Measurements from ENCODE around the gene TAF1D.
A peak's percentile ranks its signal among the peaks of the same experiment; 100 is the strongest.
"Not testable (repeated sequence)": the region's sequence is repeated elsewhere in the genome, so short reads cannot be mapped to it uniquely, and the experiment has no call there.

Gene TAF1D

DNA sequence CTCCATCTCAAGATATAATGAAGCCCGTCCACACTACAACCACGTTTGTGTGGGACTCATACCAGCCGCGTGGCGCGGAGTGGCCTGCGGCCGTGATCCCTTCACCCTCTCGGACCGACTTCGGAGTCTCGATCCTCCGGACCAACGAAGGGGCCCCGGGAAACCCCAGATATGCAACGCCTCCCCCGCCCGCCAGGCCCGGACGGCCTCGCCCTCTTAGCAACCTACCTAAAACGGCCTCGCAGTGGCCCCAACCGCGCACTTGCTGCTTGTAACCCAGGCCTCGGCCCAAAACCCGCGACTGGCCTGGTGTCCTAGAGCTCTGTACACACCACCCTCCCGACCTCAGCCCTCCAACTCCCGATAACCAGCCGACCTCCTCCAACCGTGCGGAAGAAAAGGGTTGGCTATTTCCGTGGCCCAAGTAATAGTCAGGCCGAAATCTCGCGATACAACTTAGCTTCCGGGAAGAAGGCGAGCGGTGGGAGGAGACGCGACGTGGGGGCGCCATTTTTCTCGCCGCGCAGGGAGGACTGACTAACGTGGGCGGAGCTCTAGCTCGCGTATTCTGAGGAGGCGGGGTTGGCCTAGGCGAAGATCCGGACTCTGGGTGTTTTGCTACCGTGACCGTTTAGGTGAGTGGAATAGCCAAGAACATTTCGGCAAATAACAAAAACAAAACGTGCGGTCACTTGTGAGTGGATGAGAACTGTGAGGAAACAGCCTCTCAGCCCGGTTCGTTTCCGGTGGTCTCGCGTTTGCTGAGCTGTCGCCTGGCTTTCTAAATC lies at the start of gene TAF1D, which contains the start of gene C11orf54:
TSS of gene TAF1D (minus strand) at position 402 of the 788 bp plus-strand sequence. CDS start 2,191 bp downstream, outside the sequence.
TSS of gene C11orf54 (plus strand) at position 579 of the 788 bp plus-strand sequence. CDS start 5,722 bp downstream, outside the sequence.
- peak; percentile 95 to 97 for DNase-seq

GRCh38 chr11:93784935-93785360 lies 43.7 kb upstream of the TAF1D start:
- no peak for DNase-seq

DNA sequence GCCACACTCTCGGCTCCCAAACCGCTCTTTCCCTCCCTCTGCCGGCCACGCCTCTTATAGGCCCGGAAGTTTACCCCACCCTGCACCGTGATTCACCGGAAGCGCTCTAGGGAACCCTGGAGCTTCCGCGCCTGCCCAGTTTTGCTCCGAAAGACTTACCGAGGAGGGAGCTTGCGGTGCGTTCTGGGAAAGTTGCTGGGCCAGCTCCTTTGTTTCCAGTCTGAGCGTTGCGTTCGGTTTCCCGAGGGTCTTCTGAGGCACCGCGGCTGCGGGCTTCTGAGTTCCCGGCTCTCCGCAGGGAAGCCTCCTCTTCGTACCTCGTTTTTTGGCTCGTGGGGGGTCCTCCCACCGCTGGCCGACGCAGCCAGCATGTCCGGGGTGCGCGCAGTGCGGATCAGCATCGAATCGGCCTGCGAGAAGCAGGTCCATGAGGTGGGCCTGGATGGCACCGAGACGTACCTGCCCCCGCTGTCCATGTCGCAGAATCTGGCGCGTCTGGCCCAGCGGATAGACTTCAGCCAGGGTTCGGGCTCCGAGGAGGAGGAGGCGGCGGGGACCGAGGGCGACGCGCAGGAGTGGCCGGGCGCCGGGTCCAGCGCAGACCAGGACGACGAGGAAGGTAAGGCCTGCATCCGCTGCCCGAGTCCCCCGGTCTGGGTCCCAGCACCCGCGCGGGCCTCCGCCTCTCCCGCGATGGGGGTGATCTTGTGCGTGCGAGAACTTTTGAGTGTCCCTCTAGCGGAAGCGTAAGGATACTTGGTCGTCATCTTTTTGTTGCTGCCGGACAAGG lies 43.0 kb upstream of the TAF1D start, which contains the start of gene MED17:
TSS of gene MED17 (plus strand) at position 138 of the 790 bp plus-strand sequence. CDS start at position 370, 232 bp downstream.
- DNase-seq = peak; percentile 88

DNA sequence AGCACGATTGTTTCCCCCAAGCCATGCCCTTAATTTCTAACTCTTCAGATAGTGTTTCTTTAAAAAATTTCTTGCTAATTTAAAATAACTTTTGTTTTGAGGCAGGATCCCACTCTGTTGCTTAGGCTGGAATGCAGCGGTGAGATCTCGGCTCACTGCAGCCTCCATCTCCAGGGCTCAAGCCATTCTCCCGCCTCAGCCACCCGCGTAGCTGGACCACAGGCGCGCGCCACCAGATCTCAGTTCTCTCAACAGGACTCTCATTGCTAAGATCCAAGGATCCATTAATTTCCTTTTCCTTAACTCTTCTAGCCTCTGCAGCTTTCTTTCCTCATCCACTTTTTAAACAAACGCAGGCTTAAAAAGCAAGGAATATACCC lies 42.5 kb upstream of the TAF1D start:
- no peak for DNase-seq

- DNase-seq = no peak
These were observed 42.1 kb upstream of the TAF1D start for GRCh38 chr11:93783362-93783761.

GRCh38 chr11:93775289-93775688 lies 34.0 kb upstream of the TAF1D start:
- no peak for DNase-seq

GRCh38 chr11:93774560-93774959 lies 33.3 kb upstream of the TAF1D start:
- DNase-seq = not testable (repeated sequence)

- no peak for DNase-seq
These were observed 32.4 kb upstream of the TAF1D start for GRCh38 chr11:93773601-93774200.

- no peak for DNase-seq
These were observed 31.8 kb upstream of the TAF1D start for GRCh38 chr11:93773045-93773477.

DNA sequence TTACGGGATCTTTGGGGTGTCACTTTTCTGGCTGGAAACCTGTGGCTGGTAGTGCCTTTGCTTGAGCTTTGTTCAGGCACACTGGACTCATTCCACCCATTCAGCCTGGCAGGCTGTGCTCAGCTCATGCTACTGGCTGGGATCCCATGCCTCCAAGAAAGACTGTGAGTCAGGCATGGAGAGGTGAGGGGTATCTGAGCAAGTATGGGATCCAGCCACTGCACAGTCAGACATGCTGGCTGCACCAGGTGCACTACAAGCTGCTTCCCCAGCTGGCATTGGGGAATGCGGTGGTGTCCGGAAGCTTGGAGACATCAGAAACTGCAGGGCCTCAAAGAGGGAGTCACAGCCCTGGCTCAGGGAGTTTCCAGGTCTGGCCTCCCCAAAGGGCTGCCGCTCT lies 30.8 kb upstream of the TAF1D start:
- no peak for DNase-seq

DNA sequence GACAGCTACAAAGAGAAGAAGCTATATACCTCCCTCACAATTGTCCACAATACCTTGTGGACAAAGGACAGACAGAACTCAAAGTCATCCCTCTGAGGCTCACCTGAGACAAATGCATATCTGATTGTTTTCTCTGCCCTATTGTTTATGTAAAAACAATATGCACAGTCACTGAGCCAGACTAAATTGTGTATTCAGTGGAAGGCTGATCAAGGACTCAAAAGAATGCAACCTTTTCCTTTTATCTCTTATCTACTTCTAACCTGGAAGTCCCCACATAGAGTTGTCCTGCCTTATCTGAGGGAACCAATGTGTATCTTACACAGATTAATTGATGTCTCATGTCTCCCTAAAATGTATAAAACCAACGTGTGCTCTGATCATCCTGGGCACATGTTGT lies 28.9 kb upstream of the TAF1D start:
- no peak for DNase-seq

GRCh38 chr11:93767018-93767417 lies 25.7 kb upstream of the TAF1D start:
- DNase-seq = no peak

DNA sequence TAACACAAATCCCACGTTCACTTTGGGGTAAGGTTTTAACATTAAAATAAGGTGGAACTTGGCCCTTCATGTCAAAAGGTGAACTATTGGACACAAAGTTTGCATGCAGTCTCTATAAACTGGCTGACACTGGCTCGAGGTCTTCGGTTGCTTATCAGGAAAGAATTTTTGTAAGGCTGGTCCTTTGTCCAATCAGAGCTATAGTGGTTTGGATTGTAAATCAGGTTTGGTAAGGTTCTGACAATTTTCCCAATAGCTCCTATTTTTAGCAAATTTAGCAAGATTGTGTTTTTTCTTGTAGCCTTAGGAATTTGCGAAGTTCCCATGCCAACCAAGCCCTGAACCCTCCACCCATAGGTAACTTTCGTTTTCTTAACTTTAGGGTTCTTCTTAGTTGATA lies 25.2 kb upstream of the TAF1D start:
- no peak for DNase-seq

- no peak for DNase-seq
These were observed 24.3 kb upstream of the TAF1D start for GRCh38 chr11:93765551-93765950.

- DNase-seq = no peak
These were observed 20.6 kb upstream of the TAF1D start for GRCh38 chr11:93761910-93762309.

DNA sequence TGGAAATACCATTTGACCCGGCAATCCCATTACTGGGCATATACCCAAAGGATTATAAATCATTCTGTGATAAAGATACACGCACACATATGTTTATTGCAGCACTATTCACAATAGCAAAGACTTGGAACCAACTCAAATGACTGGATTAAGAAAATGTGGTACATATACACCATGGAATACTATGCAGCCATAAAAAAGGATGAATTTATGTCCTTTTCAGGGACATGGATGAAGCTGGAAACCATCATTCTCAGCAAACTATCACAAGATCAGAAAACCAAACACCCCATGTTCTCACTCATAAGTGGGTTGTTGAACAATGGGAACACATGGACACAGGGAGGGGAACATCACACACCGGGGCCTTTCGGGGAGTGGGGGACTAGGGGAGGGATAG lies 17.8 kb upstream of the TAF1D start:
- DNase-seq = not testable (repeated sequence)

- DNase-seq = no peak
These were observed 16.9 kb upstream of the TAF1D start for GRCh38 chr11:93757924-93758865.

- no peak for DNase-seq
These were observed 16.0 kb upstream of the TAF1D start for GRCh38 chr11:93757301-93757700.

DNA sequence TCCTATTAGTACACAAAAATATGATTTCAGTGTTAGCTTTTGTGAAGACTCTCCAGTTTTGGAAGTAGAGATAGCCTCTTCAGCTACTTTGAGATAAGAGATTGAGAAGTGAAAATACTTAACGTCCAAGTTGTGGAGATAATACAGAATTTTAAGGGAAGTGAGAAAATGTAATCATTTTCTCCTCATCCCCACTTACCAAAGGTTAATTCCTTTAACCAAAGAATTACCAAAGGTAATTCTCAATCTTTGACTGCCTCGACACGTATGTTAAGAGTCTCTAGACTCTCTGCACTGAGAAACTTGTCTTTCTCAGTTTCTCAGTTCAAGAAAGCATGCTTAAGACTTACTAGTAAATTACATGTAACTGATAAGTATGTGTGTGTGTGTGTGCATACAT lies 15.5 kb upstream of the TAF1D start:
- no peak for DNase-seq

DNA sequence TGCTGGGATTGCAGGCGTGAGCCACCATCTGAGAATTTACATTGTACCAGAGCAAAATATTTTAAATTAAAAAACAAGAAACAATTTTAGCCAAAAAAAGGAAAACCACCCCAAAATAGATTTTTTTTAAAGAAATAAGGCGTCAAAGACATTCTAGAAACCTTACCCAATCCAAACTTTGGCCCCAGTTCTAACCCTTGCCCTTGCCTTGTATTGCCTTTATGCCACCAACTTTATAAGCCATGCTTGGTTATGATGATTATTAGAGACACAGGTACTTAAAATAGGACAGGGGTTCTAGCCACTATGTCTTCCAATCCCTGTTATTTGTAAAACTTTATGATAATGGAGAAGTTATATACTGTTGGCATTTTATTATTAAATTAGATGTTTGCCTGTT lies 11.9 kb upstream of the TAF1D start:
- DNase-seq = no peak

DNA sequence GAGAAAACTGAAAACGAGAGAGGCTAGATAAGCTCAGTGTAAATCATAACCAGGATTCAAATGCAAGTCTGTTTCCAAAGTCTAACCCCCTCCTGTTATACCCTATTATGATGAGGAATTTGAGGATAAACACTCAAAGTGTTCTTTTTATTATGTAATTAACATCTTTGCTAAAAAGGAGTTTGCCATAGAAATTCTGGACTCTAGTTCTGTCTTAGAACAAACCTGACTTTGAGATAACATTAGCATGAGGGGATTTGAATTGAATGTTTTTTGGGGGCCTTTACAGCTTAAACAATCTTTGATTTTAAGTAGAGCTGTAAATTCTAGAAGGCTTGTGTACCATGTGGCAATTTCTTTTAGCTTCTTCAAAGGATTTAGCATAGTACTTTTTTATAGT lies 9.7 kb upstream of the TAF1D start:
- no peak for DNase-seq

DNA sequence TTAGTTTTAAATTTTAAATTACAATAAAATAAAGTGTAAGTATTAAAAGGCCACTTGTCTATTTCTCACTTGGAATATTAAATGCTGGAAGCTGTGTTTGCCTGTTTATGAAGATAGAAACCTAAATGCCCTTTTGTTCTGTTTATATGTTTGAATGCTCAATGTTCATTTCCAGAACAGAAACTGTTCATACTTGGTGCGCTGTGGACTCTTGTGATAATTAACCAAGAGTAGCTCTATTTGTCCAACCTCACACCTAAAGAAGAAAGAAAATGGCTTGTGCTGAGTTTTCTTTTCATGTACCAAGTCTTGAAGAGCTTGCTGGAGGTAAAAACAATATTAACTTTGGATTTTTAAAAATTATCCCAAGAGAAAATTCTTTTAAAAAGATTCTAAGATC lies 5.8 kb upstream of the TAF1D start:
- no peak for DNase-seq

Data from activated CD4-positive, alpha-beta T cell treated with anti-CD3 and anti-CD28 coated beads for 4 hours (primary cell).